NCI-H345 (cell line): ENCODE results near the gene DHCR7.
"Not testable (repeated sequence)": the region's sequence is repeated elsewhere in the genome, so short reads cannot be mapped to it uniquely, and the experiment has no call there.

Experiments used
- DNase-seq: peaks from one replicate; lab custom pipeline; 2025; lab: John Stamatoyannopoulos, UW

The DHCR7 gene

GRCh38 chr11:71437879-71438278, 10.3 kb downstream of the DHCR7 start:
- no peak for DNase-seq

GRCh38 chr11:71437399-71437798, 10.8 kb downstream of the DHCR7 start:
- DNase-seq: no peak

DNA sequence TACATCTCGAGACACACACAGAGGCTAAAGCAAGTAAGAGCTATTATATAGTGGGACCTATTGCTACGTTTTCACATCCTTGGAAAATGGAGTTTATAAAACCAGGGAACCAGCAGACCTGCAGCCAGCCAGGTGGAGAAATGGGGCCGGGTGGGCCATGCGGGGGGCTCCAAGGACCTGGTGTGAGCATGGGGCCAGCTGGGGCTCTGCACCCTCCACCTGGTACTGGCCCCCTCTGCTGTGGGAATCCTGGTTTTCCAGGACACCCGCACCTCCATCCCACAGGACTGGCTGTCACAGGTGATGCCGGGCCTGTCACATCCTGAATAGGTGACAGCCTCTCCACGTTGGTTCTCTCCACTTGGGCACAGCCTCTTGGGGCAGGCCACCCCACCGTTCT, 11.3 kb downstream of the DHCR7 start:
- DNase-seq: no peak

- no peak for DNase-seq
Observed at GRCh38 chr11:71435278-71435951, 12.8 kb downstream of the DHCR7 start.

GRCh38 chr11:71434576-71435130, 13.5 kb downstream of the DHCR7 start:
- no peak for DNase-seq

DNA sequence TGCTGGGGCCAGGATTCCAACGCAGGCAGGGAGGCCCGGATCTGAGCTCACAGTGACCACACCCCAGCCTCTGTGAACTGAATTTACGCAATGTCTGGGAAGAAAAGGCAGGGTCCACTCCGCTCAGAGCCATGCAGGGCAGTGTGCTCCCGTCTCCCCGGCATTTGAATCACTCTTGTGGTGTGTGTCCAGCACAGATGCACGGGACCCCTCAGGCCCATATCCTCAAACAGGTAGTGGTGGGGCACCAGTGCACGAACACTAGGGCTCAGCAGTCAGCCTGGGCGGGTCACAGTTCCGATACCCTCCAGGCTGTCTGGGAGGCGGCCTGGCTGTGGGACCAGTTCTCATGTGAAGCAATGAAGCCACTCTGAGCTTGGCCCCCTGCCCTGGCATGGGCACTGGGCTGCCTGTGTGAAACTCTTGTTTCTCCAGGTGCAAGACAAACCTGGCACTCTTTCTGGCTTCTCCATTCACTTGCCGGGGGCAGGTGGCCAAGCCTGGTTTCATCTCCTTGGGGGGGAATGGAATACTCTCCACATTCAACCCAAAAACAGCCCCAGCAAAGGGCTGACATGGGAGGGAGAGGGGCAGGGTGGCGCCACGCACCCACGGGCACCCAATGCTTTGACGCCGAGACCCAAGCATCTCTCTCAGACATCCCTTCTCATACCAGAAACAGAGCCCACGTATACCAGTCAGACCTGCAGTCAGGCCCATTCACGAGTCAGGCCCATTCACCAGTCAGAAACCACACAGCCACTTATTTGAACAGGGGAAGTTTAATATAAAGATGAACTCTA, 14.3 kb downstream of the DHCR7 start:
- no peak for DNase-seq

GRCh38 chr11:71432761-71433647, 15.2 kb downstream of the DHCR7 start:
- no peak for DNase-seq

DNA sequence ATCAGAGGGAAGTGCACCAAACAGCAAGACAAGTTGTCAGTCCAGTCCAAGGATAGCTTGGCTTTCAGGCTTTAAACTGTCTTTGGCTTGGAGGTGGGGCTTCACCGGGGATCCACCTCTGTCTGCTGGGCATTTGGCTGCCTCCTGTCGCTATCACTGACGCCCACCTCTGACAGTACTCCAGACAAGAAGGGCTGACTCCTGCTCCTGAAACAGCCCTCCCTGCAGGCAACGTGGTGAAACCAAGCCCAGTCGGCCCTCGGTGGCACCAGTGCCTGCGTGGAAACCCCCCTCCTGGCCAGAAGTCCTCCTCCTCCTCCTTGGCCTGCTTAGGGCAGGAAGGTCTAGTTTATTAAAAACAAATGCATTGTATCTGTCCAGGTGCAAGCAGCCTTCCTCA, 16.9 kb downstream of the DHCR7 start:
- no peak for DNase-seq

DNA sequence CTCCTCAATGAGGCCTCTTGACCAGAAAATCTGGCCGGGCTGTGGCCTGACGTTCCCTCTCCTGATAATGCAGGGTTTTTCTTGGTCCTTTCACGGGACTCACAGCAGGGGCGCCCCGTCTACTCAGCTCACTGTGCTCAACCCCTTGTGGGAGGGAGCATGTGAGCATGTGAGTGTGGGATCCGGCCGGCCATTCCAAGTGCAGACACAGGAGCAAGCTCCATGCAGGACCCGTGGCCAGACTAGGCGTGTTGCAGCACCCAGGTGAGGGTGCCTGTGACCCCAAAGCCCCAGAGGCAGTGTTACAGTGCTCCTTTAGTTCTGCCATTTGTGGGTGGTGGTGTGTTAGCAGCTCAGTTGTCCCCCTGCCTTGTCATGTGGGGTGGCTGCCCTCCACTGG, 18.0 kb downstream of the DHCR7 start:
- DNase-seq: no peak

GRCh38 chr11:71429701-71430100, 18.5 kb downstream of the DHCR7 start:
- DNase-seq: no peak

GRCh38 chr11:71428861-71429435, 19.2 kb downstream of the DHCR7 start:
- DNase-seq: no peak

- no peak for DNase-seq
Observed at GRCh38 chr11:71426413-71426812, 21.8 kb downstream of the DHCR7 start.

GRCh38 chr11:71425860-71426259, 22.3 kb downstream of the DHCR7 start:
- peak; percentile 29 for DNase-seq

GRCh38 chr11:71425409-71425808, 22.8 kb downstream of the DHCR7 start:
- no peak for DNase-seq

DNA sequence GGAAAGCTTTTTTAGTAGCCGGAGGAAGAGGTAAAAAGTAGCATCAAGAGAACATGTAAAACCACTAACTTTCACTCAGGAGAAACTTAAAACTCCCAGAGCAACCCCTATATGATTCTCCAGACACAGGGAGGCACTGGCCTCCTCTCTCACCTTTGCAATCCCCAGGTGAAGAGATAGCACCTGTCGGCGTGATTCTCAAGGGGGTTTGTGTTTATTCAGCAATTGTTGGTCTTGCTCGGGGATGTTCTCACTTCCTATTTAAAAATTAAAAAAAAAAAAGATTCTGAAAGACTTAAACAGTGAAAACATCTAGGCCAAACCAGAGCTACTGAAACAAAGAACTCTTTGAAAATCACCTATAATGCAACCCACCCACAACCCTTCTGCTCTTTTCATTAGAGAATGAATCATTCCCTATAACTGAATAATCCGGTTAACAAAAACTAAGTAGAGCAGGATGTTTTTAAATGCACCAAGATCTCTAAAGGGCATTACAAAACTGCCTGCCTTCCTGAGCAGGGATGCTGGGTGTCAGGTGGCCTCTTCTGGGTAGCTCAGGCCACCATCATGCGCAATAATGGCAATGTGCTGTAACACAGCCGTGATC, 24.9 kb downstream of the DHCR7 start:
- DNase-seq: peak; percentile 14

GRCh38 chr11:71422318-71422717, 25.9 kb downstream of the DHCR7 start:
- DNase-seq: not testable (repeated sequence)

- no peak for DNase-seq
Observed at GRCh38 chr11:71421392-71421950, 26.7 kb downstream of the DHCR7 start.

DNA sequence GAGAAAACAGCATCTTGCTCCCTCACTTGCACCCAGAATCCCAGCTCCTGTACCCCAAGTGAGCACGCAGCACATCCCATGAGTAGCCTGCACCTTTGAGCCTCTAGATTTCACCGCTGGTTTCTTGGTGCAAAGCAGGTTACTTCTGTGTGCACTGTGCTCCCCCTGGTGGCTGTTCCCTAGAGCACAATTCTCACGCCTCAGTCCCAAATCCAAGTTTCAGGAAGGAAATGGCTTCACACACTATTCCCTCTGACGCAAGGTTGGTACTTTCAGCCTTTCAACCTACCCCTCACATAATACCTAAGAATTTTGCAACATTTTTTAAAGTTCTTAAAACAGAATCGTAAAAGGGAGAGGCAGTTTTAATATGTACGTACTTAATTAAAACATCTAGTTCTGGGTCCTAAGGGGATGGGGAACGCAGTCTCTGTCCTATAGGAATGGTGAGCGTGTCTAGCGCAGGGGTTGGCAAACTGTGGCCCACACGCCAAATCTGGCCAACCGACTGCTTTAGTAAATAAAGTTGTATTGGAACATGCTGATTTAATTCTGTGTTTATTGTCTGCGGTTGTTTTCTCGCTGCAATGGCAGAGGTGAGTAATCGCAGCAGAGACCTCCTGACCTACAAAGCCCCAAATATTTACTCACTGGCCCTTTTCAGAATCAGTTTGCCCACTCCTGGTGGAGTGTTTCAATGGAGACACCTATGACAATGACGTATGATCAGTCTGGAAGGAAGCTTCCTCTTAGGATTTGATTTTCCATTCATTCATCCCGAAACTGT, 27.5 kb downstream of the DHCR7 start:
- peak; percentile 85 for DNase-seq

DNA sequence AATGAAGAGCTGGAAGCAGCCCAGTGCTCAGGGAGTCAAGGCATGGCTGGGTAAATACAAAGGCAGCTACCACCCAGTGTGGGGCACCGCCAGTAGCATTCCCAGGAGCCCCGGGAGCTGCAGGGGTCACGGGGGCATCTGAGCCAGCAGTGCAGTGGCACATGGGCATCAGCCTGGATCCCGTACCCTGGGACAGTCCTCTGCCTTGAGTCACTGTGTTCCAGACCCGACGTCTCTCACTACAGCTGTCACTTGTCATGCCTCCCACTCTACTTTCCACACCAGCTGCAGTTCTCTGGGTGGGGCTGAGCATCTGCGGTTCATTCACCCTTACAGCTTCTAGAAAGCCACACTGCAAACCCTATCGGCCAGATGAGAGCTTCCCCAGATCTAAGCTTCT, 29.6 kb downstream of the DHCR7 start:
- DNase-seq: peak; percentile 44

DNA sequence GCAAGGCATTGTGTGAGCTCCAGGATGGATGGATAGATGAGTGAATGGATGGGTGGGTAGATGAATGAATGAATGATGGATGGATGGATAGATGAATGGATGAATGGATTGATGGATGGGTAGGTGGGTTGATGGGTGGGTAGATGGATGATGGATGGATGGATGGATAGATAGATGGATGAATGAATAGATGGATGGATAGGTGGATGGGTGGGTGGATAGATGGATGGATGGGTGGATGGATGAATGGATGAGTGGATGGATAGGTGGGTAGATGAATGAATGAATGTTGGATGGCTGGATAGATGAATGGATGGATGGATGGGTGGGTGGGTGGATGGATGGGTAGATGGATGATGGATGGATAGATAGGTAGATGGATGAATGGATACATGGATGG, 33.5 kb downstream of the DHCR7 start:
- no peak for DNase-seq
